Measurements from ENCODE around the gene STRA8. TPM values are rescaled to one million over a fixed set of nuclear protein-coding genes. Genes with fewer than 3 reads are reported as not detected.

Gene STRA8
- total RNA-seq, 1 experiment from 2014 or later = not detected

Other genes starting within 250 kb of the STRA8 start
- gene AGBL3, start 247.3 kb upstream of the STRA8 start, total RNA-seq (2014; rRNA removed; shearing (Covaris generic)) = 1.2 TPM in 1 of 2 replicates, not detected in the other
- 18.6 and 27.3 TPM in 2 replicates for gene TMEM140, start 85.8 kb upstream of the STRA8 start, total RNA-seq (2014; rRNA removed; shearing (Covaris generic))
- gene CYREN, start 63.1 kb upstream of the STRA8 start, total RNA-seq (2014; rRNA removed; shearing (Covaris generic)) = 69.1 and 72.1 TPM in 2 replicates
- 2.8 and 3.6 TPM in 2 replicates for gene WDR91, start 22.3 kb upstream of the STRA8 start, total RNA-seq (2014; rRNA removed; shearing (Covaris generic))